Measurements from ENCODE around the gene RNU1-2. TPM values are rescaled to one million over a fixed set of nuclear protein-coding genes. Genes with fewer than 3 reads are reported as not detected.
"Not testable (repeated sequence)": the region's sequence is repeated elsewhere in the genome, so short reads cannot be mapped to it uniquely, and the experiment has no call there.

RNU1-2 gene
- total RNA-seq, 1 donor from 2014 or later = 34,682 TPM

GRCh38 chr1:16911851-16912721 lies 16.3 kb downstream of the RNU1-2 start:
- not testable (repeated sequence) for DNase-seq

DNA sequence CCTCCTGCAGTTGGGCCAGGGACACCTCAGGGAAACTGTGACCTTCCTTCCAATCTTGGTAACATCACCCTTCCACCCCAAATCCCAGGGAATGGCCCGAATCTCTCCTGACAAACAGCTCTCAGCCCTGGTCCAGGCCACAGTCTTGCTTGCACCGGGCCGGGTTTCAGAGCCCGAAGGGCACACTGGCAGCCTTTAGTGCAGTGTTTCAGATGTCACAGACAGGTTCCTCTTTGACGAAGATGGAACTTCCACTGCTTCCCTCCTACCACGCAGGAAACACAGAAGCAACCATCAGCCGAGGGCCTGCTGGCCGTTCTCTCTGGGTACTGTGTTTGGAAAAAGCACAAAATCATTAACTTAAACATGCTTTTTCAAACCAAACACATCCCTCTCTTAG lies 17.0 kb downstream of the RNU1-2 start:
- not testable (repeated sequence) for DNase-seq

DNA sequence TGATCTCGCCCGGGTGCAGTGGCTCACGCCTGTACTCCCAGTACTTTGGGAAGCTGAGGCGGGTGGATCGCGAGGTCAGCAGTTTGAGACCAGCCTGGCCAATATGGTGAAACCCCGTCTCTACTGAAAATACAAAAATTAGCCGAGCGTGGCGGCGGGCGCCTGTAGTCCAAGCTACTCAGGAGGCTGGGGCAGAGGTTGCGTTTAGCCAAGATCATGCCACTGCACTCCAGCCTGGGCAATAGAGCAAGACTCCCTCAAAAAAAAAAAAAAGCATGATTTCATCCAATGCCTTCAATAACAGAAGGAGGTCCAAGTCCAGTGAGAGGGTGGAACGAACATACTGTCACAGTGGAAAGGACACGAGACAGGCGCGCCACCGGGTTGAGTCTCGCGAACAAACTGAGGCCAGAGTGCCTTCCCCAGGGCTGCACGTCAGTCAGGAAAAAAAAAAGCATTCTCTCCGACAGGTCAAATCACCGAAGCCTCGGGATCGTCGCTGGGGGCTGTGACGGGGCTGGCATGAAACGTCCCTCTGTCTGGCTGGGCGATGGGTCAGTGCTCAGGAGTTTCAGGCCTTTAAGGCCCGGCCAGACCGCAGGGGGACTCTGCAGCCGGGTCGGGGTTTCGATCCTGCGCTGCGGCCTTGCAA lies 17.5 kb downstream of the RNU1-2 start:
- DNase-seq = no peak

DNA sequence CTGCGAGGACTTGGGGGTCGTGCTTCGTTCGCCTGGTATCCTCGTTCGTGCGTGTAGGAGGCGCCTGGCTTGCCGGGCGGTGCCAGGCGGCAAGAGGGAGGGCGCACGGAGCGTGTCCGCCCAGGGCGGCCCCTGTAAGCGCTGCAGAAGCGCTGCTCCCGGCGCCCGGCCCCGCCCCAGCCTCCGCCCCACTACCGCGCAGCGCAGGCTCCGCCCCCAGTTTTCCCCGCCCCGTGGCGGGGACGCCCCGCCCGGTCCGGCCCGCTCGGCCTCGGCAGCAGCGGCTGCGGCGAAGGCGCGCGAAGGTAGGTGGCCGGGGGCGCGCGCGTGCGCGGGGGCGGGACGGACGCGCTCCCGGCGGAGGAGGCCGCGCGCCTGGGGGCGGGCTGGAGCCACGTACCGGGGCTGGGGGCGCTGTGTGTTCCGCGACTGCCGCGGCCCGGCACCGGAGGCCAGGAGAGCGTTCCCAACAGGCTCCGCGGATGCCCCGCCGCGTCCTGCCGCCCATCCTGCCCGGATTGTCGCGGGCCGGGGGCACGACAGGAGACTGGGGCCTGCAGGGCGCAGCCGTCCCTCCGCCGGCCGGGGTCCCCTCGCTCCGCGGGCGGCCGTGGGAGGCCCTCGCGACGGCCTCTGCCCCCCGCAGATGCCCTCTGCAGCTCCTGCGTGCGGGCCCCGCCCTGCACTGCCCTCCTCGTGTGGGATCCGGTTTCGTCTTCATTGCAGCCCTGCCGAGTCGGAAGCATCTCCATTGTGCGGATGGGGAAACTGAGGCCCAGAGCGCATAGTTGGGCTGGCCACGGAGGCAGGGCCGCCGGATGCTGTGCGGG lies 18.3 kb downstream of the RNU1-2 start:
- DNase-seq = peak; percentile 99

DNA sequence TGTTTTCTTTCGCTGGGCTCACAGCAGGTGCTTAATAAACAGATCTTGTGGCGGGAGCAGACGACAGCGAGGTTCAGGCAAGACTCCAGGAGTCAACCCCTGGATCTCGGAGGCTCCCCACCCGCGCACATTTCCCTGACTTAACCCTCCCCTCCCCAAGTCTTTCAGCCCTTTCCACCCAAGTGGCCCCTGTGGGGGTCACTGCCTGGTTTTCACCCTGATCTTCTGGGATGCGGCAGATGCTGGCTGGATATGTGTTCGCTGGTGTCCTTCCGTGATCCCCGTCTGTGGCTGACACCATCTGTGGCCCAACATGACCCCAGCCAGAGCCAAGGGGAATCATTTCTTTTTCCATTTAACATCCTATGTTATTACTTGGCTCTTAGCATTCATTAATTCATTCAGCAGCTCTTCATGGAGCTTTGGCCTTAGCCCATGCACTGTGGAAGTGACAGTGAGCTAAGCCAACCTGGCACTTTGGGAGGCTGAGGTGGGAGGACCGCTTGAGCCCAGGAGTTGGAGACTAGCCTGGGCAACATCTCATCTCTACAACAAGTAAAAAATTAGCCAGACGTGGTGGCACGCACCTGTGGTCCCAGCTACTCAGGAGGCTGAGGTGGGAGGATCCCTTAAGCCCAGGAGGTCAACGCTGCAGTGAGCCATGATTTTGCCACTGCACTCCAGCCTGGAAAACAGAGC lies 19.3 kb downstream of the RNU1-2 start:
- not testable (repeated sequence) for DNase-seq

- no peak for DNase-seq
Measured at GRCh38 chr1:16915627-16915973, 19.8 kb downstream of the RNU1-2 start.

- DNase-seq = not testable (repeated sequence)
Measured at GRCh38 chr1:16916036-16916880, 20.5 kb downstream of the RNU1-2 start.

GRCh38 chr1:16918371-16918770 lies 22.6 kb downstream of the RNU1-2 start:
- DNase-seq = no peak

GRCh38 chr1:16918936-16919665 lies 23.3 kb downstream of the RNU1-2 start:
- not testable (repeated sequence) for DNase-seq

GRCh38 chr1:16920951-16921350 lies 25.2 kb downstream of the RNU1-2 start:
- no peak for DNase-seq

DNA sequence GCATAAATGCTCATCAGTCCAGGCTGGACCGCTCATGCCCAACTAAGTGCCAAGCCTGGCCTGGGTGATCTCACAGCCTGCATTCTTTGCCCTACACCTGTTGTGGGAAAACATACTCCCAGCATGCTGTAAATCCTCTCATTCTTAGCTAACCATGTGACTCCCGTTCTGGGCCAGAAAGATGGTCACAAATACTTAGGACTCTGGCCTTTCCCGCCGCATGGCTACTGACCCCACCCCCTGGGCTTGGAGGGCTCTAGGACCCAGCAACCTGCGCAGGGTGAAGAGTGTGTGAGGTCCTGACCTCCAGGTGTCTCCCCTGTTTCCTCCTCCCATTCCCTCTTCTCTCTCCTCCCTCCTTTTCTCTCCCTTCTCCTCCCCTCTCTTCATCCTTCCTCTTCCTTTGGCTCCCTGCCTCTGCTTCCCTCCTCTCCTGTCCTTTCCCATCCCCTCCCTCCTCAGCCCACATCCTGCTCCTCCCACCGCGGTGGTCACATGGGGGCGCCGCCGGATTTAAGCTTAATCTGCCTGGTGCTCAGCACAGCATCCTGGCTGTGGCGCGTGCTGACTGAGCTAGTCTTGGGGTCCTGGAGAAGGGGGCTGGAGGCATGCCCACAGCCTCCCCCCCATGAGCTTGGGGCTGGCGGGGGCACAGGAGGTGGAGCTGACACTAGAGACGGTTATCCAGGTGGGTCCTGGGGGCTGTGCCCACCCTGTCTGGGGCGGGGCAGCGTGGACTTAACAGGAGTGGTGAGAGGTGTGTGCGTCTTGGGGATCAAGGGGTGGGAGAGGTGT lies 25.8 kb downstream of the RNU1-2 start, which contains the start of gene CROCC:
TSS of gene CROCC (plus strand) at position 541 of the 795 bp plus-strand sequence. CDS start at position 629, 88 bp downstream.
- peak; percentile 29 for DNase-seq

- DNase-seq = no peak
Measured at GRCh38 chr1:16922466-16922865, 26.7 kb downstream of the RNU1-2 start.

GRCh38 chr1:16922885-16923431 lies 27.2 kb downstream of the RNU1-2 start:
- no peak for DNase-seq

- no peak for DNase-seq
Measured at GRCh38 chr1:16924216-16924918, 28.6 kb downstream of the RNU1-2 start.

GRCh38 chr1:16924919-16925477 lies 29.2 kb downstream of the RNU1-2 start:
- no peak for DNase-seq

DNA sequence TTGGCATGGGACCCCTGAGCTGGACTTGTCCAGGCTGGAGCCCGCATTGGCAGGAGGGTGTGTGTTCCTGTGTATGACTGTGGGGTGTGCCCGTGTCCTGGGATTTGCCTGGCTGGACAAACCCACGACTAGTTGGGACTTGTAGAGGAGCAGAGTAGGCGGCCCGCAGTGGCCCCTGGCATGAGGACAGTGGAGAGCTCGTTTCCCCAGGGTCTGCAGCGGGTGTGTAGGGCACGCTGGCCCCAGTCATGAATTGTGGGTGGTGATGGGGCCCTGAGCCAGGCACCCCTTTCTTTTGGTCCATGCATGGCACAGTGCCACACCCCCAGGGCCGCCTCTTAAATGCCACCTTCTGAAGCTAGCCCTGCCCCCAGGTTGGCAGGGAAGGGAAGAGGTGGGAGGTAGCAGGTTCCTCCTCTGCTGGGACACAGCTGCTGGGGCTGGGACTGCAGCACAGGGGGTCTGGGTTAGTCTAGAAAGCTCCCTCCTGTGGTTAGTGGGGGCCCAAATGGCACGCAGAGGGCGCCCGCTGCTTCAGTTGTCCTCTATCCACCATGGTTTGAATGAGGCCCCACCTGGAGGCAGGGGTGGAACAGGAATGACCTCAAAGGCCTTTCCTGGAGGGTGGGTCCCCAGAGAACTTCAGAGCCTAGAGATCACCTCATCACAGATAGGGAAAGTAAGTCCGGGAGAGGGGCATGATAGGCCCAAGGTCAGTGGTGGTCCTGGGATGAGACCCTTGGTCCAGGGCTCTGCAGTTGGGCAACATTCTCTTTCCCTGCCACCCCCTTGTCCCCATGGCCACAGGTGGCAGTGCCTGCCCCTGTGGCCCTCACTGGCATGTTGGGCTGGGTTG lies 30.1 kb downstream of the RNU1-2 start:
- DNase-seq = no peak

- no peak for DNase-seq
Measured at GRCh38 chr1:16926491-16927073, 30.8 kb downstream of the RNU1-2 start.

All from skin of body (tissue), 2 donors.